PFSK-1 (cell line): ENCODE results near the gene PABPN1.

ENCODE experiments used
- FOXP2 ChIP-seq: optimal IDR thresholded peaks from 2 replicates; pipeline ENCODE3; 2011; ENCODE audit warnings: borderline replicate concordance, control low read depth, inconsistent platforms; ENCODE audit not compliant: insufficient read depth; ENCODE audit errors: extremely low read length, extremely low read depth
- POLR2AphosphoS5 ChIP-seq: IDR thresholded peaks from 2 replicates; pipeline ENCODE4 v1.6.1; 2012; ENCODE audit warnings: low read depth, mild to moderate bottlenecking, control low read depth, low read length, moderate library complexity
- REST ChIP-seq, 2 experiments: IDR thresholded peaks; 2 replicates each; pipeline versions ENCODE4 v1.6.1 to v1.8.0; 2011 to 2012; ENCODE audit warnings: low read depth in 2 of 2, low read length in 2 of 2, control low read depth in 1 of 2, inconsistent platforms in 1 of 2, mild to moderate bottlenecking in 1 of 2, moderate library complexity in 1 of 2; ENCODE audit not compliant: insufficient read depth in 1 of 2
- SIN3A ChIP-seq: IDR thresholded peaks from 2 replicates; pipeline ENCODE4 v1.6.1; 2012; ENCODE audit warnings: mild to moderate bottlenecking, low read length, moderate library complexity, borderline replicate concordance; ENCODE audit not compliant: insufficient read depth
- TAF1 ChIP-seq: IDR thresholded peaks from 2 replicates; pipeline ENCODE4 v1.6.1; 2012; ENCODE audit warnings: low read length, control low read depth, borderline replicate concordance; ENCODE audit not compliant: insufficient read depth

PABPN1 gene

GRCh38 chr14:23339506-23340268 is 18.4 kb downstream of the PABPN1 start:
- TF ChIP-seq REST (IDR thresholded peaks at IDR 0.05; ENCODE audit: insufficient read depth in 1 of 2, low read depth in 2 of 2, low read length in 2 of 2) = no peak
- no peak for TF ChIP-seq POLR2AphosphoS5
- no peak for TF ChIP-seq SIN3A
- no peak for TF ChIP-seq FOXP2
- TF ChIP-seq TAF1 = no peak

GRCh38 chr14:23344481-23344880 is 23.2 kb downstream of the PABPN1 start:
- no peak for TF ChIP-seq FOXP2
- TF ChIP-seq REST (IDR thresholded peaks at IDR 0.05; ENCODE audit: insufficient read depth in 1 of 2, low read depth in 2 of 2, low read length in 2 of 2) = no peak
- TF ChIP-seq POLR2AphosphoS5 = no peak
- TF ChIP-seq TAF1 = no peak
- no peak for TF ChIP-seq SIN3A

GRCh38 chr14:23345987-23346692 is 24.9 kb downstream of the PABPN1 start:
- TF ChIP-seq SIN3A (no peak), POLR2AphosphoS5 (no peak), FOXP2 (no peak), TAF1 (no peak), REST (IDR thresholded peaks at IDR 0.05; ENCODE audit: insufficient read depth in 1 of 2, low read depth in 2 of 2, low read length in 2 of 2) (no peak)

- TF ChIP-seq SIN3A = no peak
- no peak for TF ChIP-seq POLR2AphosphoS5
- no peak for TF ChIP-seq FOXP2
- TF ChIP-seq TAF1 = no peak
- TF ChIP-seq REST (IDR thresholded peaks at IDR 0.05; ENCODE audit: insufficient read depth in 1 of 2, low read depth in 2 of 2, low read length in 2 of 2) = no peak
These were observed 25.6 kb downstream of the PABPN1 start for GRCh38 chr14:23346693-23347405.
